OCI-LY1 (cell line): ENCODE results near the gene FSTL3.

Experiments
- EZH2 ChIP-seq: fragments of 200-600 bp; sonication (generic), shearing (Covaris generic); IDR thresholded peaks from 2 replicates; pipeline ENCODE4 v1.8.0; 2017; ENCODE audit warnings: borderline replicate concordance, mixed run types, mild to moderate bottlenecking, antibody characterized with exemption, low read length, moderate library complexity, mixed read lengths
- TF ChIP-seq, protein P1 (sequence below): fragments of 200-600 bp; sonication (generic), shearing (Covaris generic); IDR thresholded peaks from 2 replicates; pipeline ENCODE4 v1.5.1; 2017; ENCODE audit warnings: mild to moderate bottlenecking, antibody characterized with exemption, low read length, moderate library complexity, mixed read lengths

DNA sequence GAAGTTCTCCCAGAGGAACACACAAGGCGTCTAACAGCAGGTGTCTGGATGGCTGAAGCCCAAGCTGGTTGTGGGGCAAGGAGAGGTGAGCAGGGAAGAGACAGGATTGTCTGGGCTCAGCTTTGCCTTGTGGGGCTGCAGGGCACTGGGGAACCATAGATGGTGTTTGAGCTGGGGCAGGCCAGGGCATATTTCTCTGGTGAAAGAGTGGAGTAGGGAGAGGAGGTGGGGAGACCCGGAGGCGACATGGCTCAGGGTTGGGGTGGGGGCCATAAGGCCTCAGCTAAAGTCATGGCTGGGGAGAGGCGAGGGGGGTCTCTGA, 27.1 kb downstream of the FSTL3 start:
- TF ChIP-seq, protein P1, sequence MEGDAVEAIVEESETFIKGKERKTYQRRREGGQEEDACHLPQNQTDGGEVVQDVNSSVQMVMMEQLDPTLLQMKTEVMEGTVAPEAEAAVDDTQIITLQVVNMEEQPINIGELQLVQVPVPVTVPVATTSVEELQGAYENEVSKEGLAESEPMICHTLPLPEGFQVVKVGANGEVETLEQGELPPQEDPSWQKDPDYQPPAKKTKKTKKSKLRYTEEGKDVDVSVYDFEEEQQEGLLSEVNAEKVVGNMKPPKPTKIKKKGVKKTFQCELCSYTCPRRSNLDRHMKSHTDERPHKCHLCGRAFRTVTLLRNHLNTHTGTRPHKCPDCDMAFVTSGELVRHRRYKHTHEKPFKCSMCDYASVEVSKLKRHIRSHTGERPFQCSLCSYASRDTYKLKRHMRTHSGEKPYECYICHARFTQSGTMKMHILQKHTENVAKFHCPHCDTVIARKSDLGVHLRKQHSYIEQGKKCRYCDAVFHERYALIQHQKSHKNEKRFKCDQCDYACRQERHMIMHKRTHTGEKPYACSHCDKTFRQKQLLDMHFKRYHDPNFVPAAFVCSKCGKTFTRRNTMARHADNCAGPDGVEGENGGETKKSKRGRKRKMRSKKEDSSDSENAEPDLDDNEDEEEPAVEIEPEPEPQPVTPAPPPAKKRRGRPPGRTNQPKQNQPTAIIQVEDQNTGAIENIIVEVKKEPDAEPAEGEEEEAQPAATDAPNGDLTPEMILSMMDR = no peak
- no peak for TF ChIP-seq EZH2
